GM21528 (cell line): ENCODE measurements around the gene UVSSA.

Source experiments
- ATAC-seq: cut with Tn5 transposase; IDR thresholded peaks from one replicate; pipeline ENCODE4 v1.9.1; 2021; ENCODE audit warnings: mild to moderate bottlenecking, moderate library complexity; ENCODE audit not compliant: unreplicated experiment, low FRiP score

The UVSSA gene

GRCh38 chr4:1405254-1405635, 58.2 kb downstream of the UVSSA start:
- no peak for ATAC-seq

GRCh38 chr4:1405636-1406393, 58.8 kb downstream of the UVSSA start:
- ATAC-seq, result no peak

GRCh38 chr4:1406394-1406980, 59.5 kb downstream of the UVSSA start, which contains the start of gene NKX1-1:
Gene NKX1-1, minus strand, starts transcription at chr4:1406442. Its CDS starts 0 bp downstream, at chr4:1406442.
- no peak for ATAC-seq

GRCh38 chr4:1406981-1407656, 60.1 kb downstream of the UVSSA start:
- no peak for ATAC-seq

GRCh38 chr4:1407657-1408333, 60.8 kb downstream of the UVSSA start:
- no peak for ATAC-seq

- no peak for ATAC-seq
Observed at GRCh38 chr4:1408418-1408817, 61.4 kb downstream of the UVSSA start.

GRCh38 chr4:1409079-1409478, 62.1 kb downstream of the UVSSA start:
- no peak for ATAC-seq

- no peak for ATAC-seq
Observed at GRCh38 chr4:1409491-1410425, 62.8 kb downstream of the UVSSA start.

- no peak for ATAC-seq
Observed at GRCh38 chr4:1410491-1411325, 63.7 kb downstream of the UVSSA start.

- ATAC-seq, result no peak
Observed at GRCh38 chr4:1411436-1412375, 64.7 kb downstream of the UVSSA start.

GRCh38 chr4:1412376-1413203, 65.6 kb downstream of the UVSSA start:
- no peak for ATAC-seq

- ATAC-seq, result no peak
Observed at GRCh38 chr4:1413204-1413663, 66.2 kb downstream of the UVSSA start.

- no peak for ATAC-seq
Observed at GRCh38 chr4:1413687-1414479, 66.9 kb downstream of the UVSSA start.

GRCh38 chr4:1414831-1415680, 68.0 kb downstream of the UVSSA start:
- no peak for ATAC-seq

GRCh38 chr4:1415681-1415981, 68.6 kb downstream of the UVSSA start:
- no peak for ATAC-seq
